ENCODE data around the gene TVP23A.

GRCh38 chr16:10846213-10846998 is 27.8 kb upstream of the TVP23A start:
- no peak for TF ChIP-seq CTCF (conservative IDR thresholded peaks at IDR 0.05; ENCODE audit: low read depth, low read length)
- no peak for TF ChIP-seq EZH2 (IDR thresholded peaks at IDR 0.05; ENCODE audit: borderline replicate concordance, low read depth, low read length, poor library complexity, severe bottlenecking)
